Neural progenitor cell (in vitro differentiated cells): ENCODE measurements around the gene CEP76. TPM values are rescaled to one million over a fixed set of nuclear protein-coding genes. Genes with fewer than 3 reads are reported as not detected.

ENCODE experiments used
- DNase-seq: peaks from one replicate; pipeline ENCODE4 v3.0.0-alpha.2; 2016; ENCODE audit warnings: low spot score
- H2AFZ ChIP-seq: fragments of 200-600 bp; sonication (generic); replicated peaks from 2 replicates; pipeline ENCODE4 v1.6.1; 2016; ENCODE audit warnings: antibody characterized with exemption
- H3F3A ChIP-seq: fragments of 200-600 bp; sonication (generic); 2 replicates; pipeline ENCODE4 v1.6.1; 2016; ENCODE audit warnings: antibody characterized with exemption, low read depth
- H3K27ac ChIP-seq: fragments of 200-600 bp; sonication (generic); 2 replicates; pipeline ENCODE4 v1.5.1; 2016; ENCODE audit warnings: mild to moderate bottlenecking
- H3K27me3 ChIP-seq: fragments of 200-600 bp; sonication (generic); 2 replicates; pipeline ENCODE4 v1.6.1; 2016; ENCODE audit warnings: mild to moderate bottlenecking, moderate library complexity
- H3K36me3 ChIP-seq: fragments of 200-600 bp; sonication (generic); 2 replicates; pipeline ENCODE4 v1.5.1; 2016
- H3K4me1 ChIP-seq: fragments of 200-600 bp; sonication (generic); 2 replicates; pipeline ENCODE4 v1.6.1; 2016; ENCODE audit warnings: mixed run types
- H3K4me2 ChIP-seq: fragments of 200-600 bp; sonication (generic); 2 replicates; pipeline ENCODE4 v1.6.1; 2016
- H3K4me3 ChIP-seq: fragments of 200-600 bp; sonication (generic); 2 replicates; pipeline ENCODE4 v1.5.1; 2016
- H3K79me2 ChIP-seq: fragments of 200-600 bp; sonication (generic); 2 replicates; pipeline ENCODE4 v1.6.1; 2016; ENCODE audit warnings: low read depth
- H3K9ac ChIP-seq: fragments of 200-600 bp; sonication (generic); 2 replicates; pipeline ENCODE4 v1.6.1; 2016
- H3K9me3 ChIP-seq: fragments of 200-600 bp; sonication (generic); 2 replicates; pipeline ENCODE4 v1.5.1; 2016; ENCODE audit warnings: low read depth
- H4K20me1 ChIP-seq: fragments of 200-600 bp; sonication (generic); 2 replicates; pipeline ENCODE4 v1.6.1; 2016; ENCODE audit warnings: low read depth
- H3K27ac Mint-ChIP-seq: 3 replicates; pipeline ENCODE4 v1.8.0; 2021; ENCODE audit warnings: mixed read lengths
- H3K27me3 Mint-ChIP-seq: 2 replicates; pipeline ENCODE4 v1.8.0; 2022; ENCODE audit warnings: low read depth, mild to moderate bottlenecking, inconsistent platforms, moderate library complexity, mixed read lengths; ENCODE audit not compliant: insufficient read depth
- H3K36me3 Mint-ChIP-seq: 3 replicates; pipeline ENCODE4 v1.8.0; 2021; ENCODE audit warnings: mixed read lengths
- H3K4me1 Mint-ChIP-seq: 3 replicates; pipeline ENCODE4 v1.8.0; 2021; ENCODE audit warnings: mixed read lengths
- H3K4me3 Mint-ChIP-seq: 3 replicates; pipeline ENCODE4 v1.8.0; 2021; ENCODE audit warnings: mild to moderate bottlenecking, moderate library complexity, mixed read lengths
- H3K9me3 Mint-ChIP-seq: 3 replicates; pipeline ENCODE4 v1.8.0; 2020; ENCODE audit warnings: mixed read lengths
- EZH2 ChIP-seq: fragments of 200-600 bp; sonication (generic); IDR thresholded peaks from 2 replicates; pipeline ENCODE4 v1.6.1; 2017; ENCODE audit warnings: antibody characterized with exemption, mild to moderate bottlenecking, moderate library complexity
- EZH2phosphoT487 ChIP-seq: fragments of 200-600 bp; sonication (generic); IDR thresholded peaks from 2 replicates; pipeline ENCODE4 v1.6.1; 2017; ENCODE audit warnings: antibody characterized with exemption
- total RNA-seq: library from RNA; depleted of rRNA; stranded (reverse); fragments of >200 nt; gene quantifications from 2 replicates; pipeline ENCODE4 v1.2.3, GENCODE V29; 2015; ENCODE audit warnings: low replicate concordance
- TF ChIP-seq, protein P1 (sequence below): fragments of 200-600 bp; sonication (generic); IDR thresholded peaks from 2 replicates; pipeline ENCODE4 v1.5.1; 2017; ENCODE audit warnings: antibody characterized with exemption, mild to moderate bottlenecking

CEP76 gene
- total RNA-seq, 1 donor from 2014 or later: 44.8 TPM

DNA sequence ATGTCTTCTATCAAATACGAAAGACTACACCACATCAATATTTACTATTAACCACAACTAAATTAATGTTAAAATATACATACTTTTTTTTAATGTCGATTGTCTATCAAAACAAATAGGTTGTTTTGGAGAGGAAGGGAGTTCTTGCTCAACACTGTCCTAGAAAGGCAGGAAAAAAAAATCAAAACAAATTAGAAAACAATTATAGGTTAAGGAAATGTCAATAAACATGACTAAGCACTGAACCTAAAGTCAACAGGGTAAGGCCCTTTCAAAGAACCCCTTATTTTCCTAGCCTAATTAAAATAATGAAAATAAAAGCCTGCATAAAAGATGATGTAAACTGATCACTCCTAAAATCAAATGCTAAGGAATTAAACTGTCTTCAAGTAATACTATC is 2.8 kb downstream of the CEP76 start:
- Histone ChIP-seq H3K4me2 (no peak overlapping the region), H2AFZ (no peak overlapping the region), H4K20me1 (peaks cover 25% of the 10 kb centered on the region), H3K4me3 (no peak overlapping the region), H3K27me3 (no peaks in the 10 kb centered on the region), H3K79me2 (peaks cover 58% of the 10 kb centered on the region), H3K27ac (no peak overlapping the region), H3K36me3 (peaks cover 34% of the 10 kb centered on the region), H3F3A (peaks cover 20% of the 10 kb centered on the region), H3K9me3 (no peaks in the 10 kb centered on the region), H3K9ac (no peak overlapping the region), H3K4me1 (peaks cover 20% of the 10 kb centered on the region)
- DNase-seq: no peak
- Mint-ChIP-seq H3K4me1 (peaks cover 26% of the 10 kb centered on the region), H3K4me3 (no peak overlapping the region), H3K9me3 (no peaks in the 10 kb centered on the region), H3K27ac (no peak overlapping the region), H3K27me3 (peaks cover 2% of the 10 kb centered on the region), H3K36me3 (peaks cover 4% of the 10 kb centered on the region)
- TF ChIP-seq EZH2phosphoT487: no peak
- no peak for TF ChIP-seq EZH2
- TF ChIP-seq, protein P1, sequence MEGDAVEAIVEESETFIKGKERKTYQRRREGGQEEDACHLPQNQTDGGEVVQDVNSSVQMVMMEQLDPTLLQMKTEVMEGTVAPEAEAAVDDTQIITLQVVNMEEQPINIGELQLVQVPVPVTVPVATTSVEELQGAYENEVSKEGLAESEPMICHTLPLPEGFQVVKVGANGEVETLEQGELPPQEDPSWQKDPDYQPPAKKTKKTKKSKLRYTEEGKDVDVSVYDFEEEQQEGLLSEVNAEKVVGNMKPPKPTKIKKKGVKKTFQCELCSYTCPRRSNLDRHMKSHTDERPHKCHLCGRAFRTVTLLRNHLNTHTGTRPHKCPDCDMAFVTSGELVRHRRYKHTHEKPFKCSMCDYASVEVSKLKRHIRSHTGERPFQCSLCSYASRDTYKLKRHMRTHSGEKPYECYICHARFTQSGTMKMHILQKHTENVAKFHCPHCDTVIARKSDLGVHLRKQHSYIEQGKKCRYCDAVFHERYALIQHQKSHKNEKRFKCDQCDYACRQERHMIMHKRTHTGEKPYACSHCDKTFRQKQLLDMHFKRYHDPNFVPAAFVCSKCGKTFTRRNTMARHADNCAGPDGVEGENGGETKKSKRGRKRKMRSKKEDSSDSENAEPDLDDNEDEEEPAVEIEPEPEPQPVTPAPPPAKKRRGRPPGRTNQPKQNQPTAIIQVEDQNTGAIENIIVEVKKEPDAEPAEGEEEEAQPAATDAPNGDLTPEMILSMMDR: no peak

DNA sequence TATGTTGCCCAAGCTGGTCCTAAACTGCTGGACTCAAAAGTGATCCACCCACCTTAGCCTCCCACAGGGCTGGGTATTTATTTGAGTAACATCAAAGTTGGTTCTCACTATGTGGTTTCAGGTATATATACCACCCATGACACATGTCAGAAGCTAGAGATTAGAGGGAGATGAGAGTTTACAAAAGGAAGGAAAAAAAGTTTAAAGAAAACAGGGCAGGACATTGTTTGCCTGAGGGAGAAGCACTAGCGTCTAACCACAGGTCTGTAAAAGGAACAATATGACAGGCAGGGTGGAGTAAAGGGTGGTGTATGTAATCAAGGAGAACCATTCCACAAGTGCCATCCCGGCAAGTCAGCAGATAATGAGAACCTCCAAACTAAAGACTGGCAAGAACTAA is 8.5 kb downstream of the CEP76 start:
- H3K4me2 ChIP-seq: no peak overlapping the region
- H3K79me2 ChIP-seq: peaks cover 6% of the 10 kb centered on the region
- no peak overlapping the region for H3K4me3 Mint-ChIP-seq
- no peaks in the 10 kb centered on the region for H3K9me3 Mint-ChIP-seq
- no peaks in the 10 kb centered on the region for H4K20me1 ChIP-seq
- H2AFZ ChIP-seq: no peak overlapping the region
- no peak overlapping the region for H3K27ac Mint-ChIP-seq
- peaks cover 19% of the 10 kb centered on the region for H3K36me3 ChIP-seq
- no peaks in the 10 kb centered on the region for H3K27me3 ChIP-seq
- TF ChIP-seq EZH2: no peak
- no peak for TF ChIP-seq EZH2phosphoT487
- TF ChIP-seq, protein P1: no peak
- no peaks in the 10 kb centered on the region for H3K9me3 ChIP-seq
- no peak overlapping the region for H3K27ac ChIP-seq
- no peaks in the 10 kb centered on the region for H3K27me3 Mint-ChIP-seq
- peaks cover 11% of the 10 kb centered on the region for H3K36me3 Mint-ChIP-seq
- H3F3A ChIP-seq: peaks cover 8% of the 10 kb centered on the region
- no peak overlapping the region for H3K9ac ChIP-seq
- DNase-seq: no peak
- no peaks in the 10 kb centered on the region for H3K4me1 Mint-ChIP-seq
- no peak overlapping the region for H3K4me3 ChIP-seq
- no peaks in the 10 kb centered on the region for H3K4me1 ChIP-seq

DNA sequence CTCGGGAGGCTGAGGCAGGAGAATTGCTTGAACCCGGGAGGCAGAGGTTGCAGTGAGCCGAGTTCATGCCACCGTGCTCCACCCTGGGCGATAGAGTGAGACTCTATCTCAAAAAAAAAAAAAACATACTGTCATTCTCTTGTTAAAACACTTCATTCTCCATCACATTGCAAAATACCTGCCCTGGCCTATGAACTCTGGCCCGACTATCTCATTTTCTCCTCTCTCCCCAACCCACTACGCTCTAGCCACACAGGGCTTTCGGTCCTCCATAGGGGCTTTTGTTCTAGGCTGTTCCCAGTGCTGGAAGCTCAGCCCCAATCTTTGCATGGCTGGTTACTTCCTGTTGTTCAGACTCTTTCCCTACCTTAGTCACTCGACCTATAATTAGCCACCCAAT is 10.3 kb downstream of the CEP76 start:
- H3K27ac Mint-ChIP-seq: no peak overlapping the region

More for the DNA sequence above, 10.3 kb downstream of the CEP76 start:
- DNase-seq: no peak
- H3K36me3 ChIP-seq: peaks cover 7% of the 10 kb centered on the region
- no peak overlapping the region for H3K4me3 ChIP-seq
- peaks cover 1% of the 10 kb centered on the region for H3F3A ChIP-seq
- no peak overlapping the region for H3K4me2 ChIP-seq
- H3K9ac ChIP-seq: no peak overlapping the region
- no peak overlapping the region for H3K4me3 Mint-ChIP-seq
- no peaks in the 10 kb centered on the region for H4K20me1 ChIP-seq
- H3K27ac ChIP-seq: no peak overlapping the region
- TF ChIP-seq EZH2phosphoT487: no peak
- no peak for TF ChIP-seq EZH2
- TF ChIP-seq, protein P1: no peak
- H3K9me3 Mint-ChIP-seq: no peaks in the 10 kb centered on the region
- no peaks in the 10 kb centered on the region for H3K4me1 Mint-ChIP-seq
- H3K4me1 ChIP-seq: no peaks in the 10 kb centered on the region
- peaks cover 9% of the 10 kb centered on the region for H3K36me3 Mint-ChIP-seq
- no peaks in the 10 kb centered on the region for H3K27me3 ChIP-seq
- H3K79me2 ChIP-seq: no peaks in the 10 kb centered on the region
- H3K9me3 ChIP-seq: no peaks in the 10 kb centered on the region
- H3K27me3 Mint-ChIP-seq: no peaks in the 10 kb centered on the region
- H2AFZ ChIP-seq: no peak overlapping the region
